Measurements from ENCODE around the gene CELA2B.
A peak's percentile ranks its signal among the peaks of the same experiment; 100 is the strongest.
"Not testable (repeated sequence)": the region's sequence is repeated elsewhere in the genome, so short reads cannot be mapped to it uniquely, and the experiment has no call there.

Gene CELA2B

DNA sequence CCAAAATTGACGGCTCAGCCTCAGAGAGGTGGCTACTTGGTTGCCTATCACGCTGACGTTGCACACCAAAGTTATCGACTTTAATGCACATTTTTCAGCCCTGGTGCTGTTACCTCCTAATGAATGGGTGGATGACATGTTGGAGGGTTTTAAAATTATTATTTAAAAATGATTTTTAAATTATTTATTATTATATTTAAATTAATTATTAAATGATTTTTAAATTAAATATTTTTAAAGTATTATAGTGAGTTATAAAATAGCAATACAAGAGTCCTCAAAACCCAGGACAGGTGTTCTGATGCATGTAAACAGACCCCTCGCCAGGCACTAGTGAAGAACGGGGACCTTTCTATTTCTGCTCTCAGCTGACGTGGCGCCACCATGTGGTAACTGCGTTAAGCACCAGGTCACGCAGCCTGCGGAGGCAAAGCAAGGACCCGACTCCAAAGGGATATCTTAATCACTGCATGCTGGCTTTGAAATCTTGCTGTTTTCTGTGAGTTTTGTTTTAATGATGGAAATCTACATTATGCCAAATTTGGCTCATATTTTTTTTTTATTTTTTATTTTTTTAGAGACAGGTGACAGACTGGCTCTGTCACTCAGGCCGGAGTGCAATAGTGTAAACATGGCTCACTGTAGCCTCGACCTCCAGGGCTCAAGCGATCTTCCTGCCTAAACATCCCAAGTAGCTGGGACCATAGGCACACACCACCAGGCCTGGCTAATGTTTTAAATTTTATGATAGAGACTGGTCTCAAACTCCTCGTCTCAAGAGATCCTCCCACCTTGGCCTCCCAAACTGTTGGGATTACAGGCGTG lies 25.5 kb downstream of the CELA2B start:
- DNase-seq (ENCODE audit: low spot score): peak; percentile 49

DNA sequence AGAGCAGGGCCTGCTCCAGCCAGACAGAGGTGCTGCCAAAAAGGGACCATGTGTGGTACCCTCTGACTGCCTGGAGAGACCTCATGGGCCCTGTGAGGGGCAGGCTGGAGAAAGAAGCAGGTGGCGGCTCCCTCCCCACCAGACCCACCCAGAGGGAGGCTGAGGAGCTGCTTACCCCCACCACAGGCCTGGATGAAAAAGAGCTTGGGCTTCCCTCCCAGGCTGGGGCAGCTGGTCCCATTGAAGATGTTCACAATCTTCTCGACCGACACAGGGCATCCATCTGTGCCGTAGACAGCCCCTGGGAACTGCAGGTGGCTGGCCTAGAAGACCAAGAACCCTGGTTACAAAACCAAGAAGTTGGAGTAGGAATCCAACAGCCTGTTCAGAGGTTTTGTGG lies 28.5 kb downstream of the CELA2B start:
- DNase-seq (ENCODE audit: low spot score): no peak

DNA sequence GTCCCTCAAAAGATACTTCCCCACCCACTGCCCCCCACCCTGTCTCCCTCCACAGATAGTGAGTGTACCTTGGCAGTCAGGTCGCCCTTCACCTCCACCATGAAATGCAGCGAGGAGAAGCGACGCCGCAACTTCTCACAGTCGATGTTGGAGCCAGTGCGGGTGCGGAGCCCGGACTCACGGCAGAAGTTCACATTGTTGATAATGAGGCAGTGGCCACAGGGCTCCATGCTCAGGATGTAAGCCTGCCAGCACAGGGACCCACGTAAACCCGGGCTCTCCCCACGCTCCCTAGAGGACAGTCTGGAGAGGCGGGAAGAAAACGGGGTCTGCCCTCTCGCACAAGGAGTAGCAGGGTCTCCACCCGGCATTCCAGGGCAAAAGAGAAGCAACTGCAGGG lies 30.9 kb downstream of the CELA2B start:
- DNase-seq (ENCODE audit: low spot score): no peak

DNA sequence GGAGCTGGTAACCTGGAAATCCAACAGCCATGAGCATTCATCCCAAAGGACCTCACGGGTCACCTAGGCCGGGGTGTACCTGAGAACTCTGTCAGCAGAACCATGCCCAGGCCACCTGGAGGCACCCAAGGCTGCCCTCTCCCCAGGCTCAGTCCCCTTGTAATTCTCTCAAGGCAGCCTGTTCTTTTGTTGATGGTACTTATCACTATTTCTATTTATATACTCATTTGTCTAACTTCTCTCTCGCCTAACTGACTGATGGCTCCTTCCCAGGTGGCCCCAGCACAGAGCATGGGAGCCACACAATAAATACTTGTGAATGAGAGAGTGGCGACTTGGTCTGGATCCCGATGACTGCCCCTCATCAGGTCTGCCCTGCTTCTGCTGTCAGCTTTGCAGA lies 31.4 kb downstream of the CELA2B start:
- DNase-seq (ENCODE audit: low spot score): no peak

DNA sequence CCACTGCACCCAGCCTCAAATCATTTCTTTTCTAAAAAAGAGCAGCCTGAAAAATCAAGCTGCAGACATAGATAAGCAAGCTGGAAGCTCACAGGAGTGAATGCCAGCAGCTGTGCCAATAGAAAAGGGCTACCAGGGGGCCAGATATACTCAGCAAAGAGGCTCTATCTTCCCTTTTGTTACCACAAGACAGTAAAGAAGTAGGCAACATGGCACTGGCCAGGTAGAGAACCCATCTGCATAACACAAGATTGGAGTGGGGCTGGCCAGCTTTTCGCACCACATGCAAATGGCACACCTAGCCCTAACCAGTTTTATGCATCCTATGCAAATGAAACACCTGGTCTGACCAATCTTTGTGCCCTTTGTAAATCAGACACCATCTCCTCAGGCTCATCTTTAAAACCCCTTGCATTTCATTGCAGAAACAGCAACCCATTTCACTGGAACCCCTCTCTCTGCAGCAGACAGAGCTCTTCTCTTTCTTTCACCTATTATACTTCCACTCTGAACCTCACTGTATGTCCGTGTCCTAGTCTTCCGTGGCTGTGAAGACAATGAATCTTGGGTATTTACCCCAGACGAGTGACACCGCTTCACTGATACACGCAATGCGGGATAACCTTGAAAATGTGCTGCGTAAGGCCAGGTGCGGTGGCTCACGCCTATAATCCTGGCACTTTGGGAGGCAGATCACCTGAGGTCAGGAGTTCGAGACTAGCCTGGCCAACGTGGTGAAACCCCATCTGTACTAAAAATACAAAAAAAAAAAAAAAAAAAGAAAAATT lies 33.0 kb downstream of the CELA2B start:
- no peak for DNase-seq (ENCODE audit: low spot score)

- no peak for DNase-seq (ENCODE audit: low spot score)
Measured at GRCh38 chr1:15509586-15509985, 33.7 kb downstream of the CELA2B start.

GRCh38 chr1:15510611-15511405 lies 34.9 kb downstream of the CELA2B start:
- no peak for DNase-seq (ENCODE audit: low spot score)

DNA sequence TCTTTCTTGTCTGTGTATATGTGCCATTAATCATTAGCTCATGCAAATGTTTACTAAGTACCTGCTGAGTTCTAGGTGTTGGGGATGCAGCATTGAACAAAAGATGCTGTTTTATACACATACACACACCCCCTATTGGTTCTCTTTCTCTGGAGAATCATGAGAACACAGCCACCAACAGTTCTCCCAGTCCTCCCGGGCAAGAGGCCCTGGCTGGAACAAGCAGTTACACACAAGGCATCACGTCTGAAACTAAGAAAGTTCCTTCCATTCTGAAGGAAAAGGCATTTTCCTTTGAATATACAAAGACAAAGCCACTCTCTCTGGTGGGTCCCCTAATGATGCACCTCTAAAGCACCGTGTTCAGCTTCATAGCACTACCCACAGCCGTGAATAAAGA lies 37.3 kb downstream of the CELA2B start:
- DNase-seq (ENCODE audit: low spot score): no peak

- no peak for DNase-seq (ENCODE audit: low spot score)
Measured at GRCh38 chr1:15513919-15514318, 38.0 kb downstream of the CELA2B start.

GRCh38 chr1:15514557-15514956 lies 38.7 kb downstream of the CELA2B start:
- not testable (repeated sequence) for DNase-seq (ENCODE audit: low spot score)

DNA sequence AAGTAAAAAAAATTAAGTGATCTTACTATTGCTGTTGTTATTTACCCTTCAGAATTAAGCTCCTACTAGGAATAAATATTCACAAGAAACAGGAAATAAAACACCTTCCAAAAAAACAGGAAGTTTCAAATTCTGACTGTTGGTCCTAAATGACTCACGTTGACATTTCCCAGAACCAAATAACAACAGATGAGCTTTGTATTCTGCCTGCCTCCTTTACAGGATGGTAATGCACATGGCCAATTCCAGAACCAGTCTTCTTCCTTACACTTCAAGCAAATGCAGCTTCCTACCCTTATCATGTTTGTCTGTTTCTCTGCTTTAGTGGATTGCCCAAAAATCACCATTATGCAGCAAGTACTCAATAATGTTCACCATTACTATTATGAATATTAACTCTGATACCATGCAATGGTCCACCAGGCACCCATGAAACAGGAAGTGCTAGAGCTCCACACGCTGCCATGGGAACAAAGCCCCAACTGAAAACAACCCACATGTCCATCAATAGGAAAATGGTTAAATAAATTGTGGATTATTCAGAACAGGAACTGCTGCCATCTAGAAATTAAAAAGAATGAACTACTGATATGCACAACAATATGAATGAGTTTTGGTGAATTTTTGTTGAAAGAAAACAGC lies 39.2 kb downstream of the CELA2B start:
- DNase-seq (ENCODE audit: low spot score): peak; percentile 41

GRCh38 chr1:15519625-15520024 lies 43.7 kb downstream of the CELA2B start:
- no peak for DNase-seq (ENCODE audit: low spot score)

DNA sequence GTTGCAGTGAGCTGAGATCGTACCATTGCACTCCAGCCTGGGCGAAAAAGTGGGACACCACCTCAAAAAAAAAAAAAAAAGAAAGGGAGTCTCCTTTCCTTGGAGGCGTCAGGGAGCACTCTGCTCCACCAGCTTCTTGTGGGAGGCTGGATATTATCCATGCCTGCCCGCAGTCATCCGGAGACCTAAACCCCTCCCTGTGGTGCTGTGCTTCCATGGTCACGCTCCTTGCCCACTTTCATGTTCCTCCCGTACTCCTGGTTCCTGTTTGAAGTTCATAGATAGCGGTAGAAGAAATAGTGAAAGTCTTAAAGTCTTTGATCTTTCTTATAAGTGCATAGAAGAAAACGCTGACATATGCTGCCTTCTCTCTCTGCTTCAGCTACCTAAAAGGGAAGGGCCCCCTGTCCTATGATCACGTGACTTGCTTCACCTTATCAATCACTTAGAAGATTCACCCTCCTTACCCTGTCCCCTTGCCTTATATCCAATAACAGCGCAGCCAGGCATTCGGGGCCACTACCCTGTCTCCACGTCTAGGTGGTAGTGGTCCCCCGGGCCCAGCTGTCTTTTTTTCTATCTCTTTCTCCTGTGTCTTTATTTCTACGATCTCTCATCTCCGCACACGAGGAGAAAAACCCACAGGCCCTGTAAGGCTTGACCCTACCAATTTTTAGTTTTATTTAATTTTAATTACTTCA lies 45.5 kb downstream of the CELA2B start:
- not testable (repeated sequence) for DNase-seq (ENCODE audit: low spot score)

- no peak for DNase-seq (ENCODE audit: low spot score)
Measured at GRCh38 chr1:15522551-15522950, 46.6 kb downstream of the CELA2B start.

DNA sequence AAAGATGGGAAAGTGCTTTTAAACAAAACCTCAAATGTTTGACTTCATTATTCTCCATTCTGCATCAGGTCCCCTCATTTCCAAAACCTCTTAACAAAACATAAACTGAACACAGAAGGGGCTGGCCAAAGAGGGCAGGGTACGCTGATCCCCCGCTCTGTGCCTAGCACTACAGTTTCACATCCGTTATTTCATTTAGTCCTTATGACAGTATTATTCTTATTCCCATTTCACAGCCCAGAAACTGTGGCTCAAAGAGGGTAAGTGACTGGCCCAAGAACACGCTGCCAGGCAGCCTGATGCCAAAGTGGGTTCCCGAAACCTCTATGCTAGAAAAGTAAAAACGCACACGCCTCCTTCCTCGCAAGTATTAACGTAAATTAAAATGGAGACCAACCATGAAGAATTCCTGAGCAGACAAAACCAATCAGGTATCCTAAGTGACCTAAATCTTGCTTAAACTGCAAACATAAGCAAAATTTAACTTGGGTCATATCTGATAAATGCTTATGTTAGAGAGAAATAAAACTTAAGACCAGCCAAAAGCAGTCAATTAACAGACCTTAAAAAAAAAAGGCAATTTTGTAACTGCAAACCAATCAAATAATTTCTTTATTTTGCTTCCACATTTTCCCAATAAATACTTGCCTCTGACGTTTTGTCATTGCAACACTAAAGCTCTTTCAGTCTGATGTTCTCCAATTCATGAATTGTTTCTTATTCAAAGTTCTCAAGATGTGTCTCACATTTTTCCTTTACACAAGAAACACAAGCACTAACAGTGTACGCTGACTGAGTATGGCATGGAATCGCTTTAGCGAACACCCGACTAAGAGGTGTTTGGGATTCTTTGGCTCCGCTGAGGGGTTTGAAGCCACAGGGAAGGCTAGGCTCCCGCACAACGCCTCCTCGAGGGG lies 47.5 kb downstream of the CELA2B start:
- no peak for DNase-seq (ENCODE audit: low spot score)

GRCh38 chr1:15524021-15524282 lies 48.0 kb downstream of the CELA2B start, which contains the start of gene CASP9:
CASP9 (minus strand) TSS chr1:15524215; CDS start chr1:15524200, 15 bp downstream.
- DNase-seq (ENCODE audit: low spot score): no peak

- DNase-seq (ENCODE audit: low spot score): peak; percentile 99
Measured at GRCh38 chr1:15524283-15525049, 48.6 kb downstream of the CELA2B start.

DNA sequence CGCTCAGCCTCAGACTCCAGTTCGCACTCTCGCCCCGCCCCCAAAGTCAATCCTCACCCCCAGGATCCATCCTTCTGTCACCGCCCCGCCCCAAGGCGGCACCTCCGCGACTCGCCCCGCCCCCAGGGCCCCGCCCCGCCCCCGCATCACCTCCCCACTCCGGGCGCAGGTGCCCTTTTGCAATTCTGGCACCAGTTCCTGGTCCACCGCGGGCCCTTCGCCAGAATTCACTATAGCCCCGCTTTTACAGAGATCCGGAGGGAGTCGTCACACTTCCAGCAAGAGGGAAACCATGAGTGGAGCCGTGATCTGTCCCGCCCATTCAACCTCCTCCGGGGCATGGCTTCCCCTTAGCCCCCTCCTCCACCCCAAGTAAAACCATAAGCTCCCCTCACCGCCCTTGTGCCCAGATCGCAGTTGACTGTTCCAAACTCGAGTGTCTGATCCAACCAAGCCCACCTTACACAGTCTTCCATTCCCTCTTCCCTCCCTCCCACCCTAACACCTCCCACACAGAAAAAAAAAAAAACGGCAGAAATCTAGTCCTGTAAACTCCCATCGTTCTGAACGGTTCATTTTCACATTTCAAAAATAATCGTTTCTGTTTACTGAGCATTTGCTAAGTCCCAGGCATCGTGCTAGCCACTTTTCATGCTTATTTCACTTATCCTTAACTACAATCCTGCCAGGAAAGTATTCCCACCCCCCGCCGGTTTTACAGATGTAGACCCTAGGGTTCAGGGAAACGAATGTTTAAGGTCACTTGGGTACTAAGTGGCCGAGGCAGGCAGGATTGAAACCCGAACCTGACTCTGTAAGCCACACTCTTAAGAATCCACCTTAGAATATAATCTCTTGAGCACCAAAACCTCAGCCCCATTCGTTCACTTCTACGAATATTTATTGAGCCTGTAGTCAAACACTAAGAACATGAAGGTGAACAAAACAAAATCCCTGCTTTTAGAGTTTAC lies 49.4 kb downstream of the CELA2B start:
- peak; percentile 2 for DNase-seq (ENCODE audit: low spot score)

Measured in CD4-positive, alpha-beta T cell treated with Interleukin-2 at 100 ng/mL for 4 hours (primary cell).